Measurements from ENCODE around the gene LCP2. TPM values are rescaled to one million over a fixed set of nuclear protein-coding genes. Genes with fewer than 3 reads are reported as not detected.

The LCP2 gene
- total RNA-seq, 1 donor from 2014 or later: not detected

DNA sequence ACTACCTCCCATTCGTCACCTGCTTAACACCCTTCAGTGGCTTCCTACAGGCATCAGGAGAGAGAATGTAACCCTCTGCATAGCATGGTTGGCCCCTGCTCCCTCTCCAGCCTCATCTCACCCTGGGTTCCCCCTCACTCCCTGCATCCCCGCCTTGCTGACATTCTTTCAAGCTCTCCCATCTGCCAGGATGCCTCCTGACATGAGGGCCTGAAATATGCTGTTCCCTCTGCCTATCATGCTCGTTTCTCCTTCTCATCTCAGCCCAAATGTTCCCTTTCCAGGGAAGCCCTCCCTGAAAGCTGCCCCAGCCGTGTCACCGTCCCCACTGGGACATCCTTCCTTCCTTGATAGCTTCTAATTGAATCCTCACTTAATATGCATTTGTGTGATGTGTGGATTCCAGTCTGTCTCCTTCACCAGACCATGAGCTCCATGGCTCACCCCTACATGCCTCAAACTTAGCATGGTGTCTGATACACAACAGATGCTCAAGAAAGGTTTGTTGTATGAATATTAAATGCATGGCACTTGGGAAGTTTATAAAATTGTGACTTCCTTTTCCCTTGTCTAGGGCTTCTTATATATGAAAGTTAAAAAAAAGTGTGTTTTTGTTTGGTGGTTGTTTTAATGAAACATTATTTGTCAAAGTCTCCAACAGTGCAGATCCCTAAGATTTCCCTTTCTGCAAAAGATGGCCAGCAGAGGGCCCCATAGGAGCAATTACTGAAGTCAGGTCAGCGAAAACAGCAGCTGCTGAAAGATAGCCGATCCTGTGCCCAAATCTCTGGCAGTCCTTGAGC lies 72.0 kb downstream of the LCP2 start:
- H3K9ac ChIP-seq: no peak overlapping the region
- H3K4me1 ChIP-seq: peaks cover 69% of the 10 kb centered on the region
- H3K27me3 Mint-ChIP-seq (ENCODE audit: insufficient read depth, low read depth): peaks cover 3% of the 10 kb centered on the region
- peak overlapping the region; percentile 88 for H2AFZ ChIP-seq (replicated peaks)
- H3K27me3 ChIP-seq: peaks cover 1% of the 10 kb centered on the region
- no peak overlapping the region for H3K4me3 Mint-ChIP-seq
- H3K9me3 ChIP-seq (ENCODE audit: low read depth): no peaks in the 10 kb centered on the region
- TF ChIP-seq EZH2 (IDR thresholded peaks at IDR 0.05): no peak
- no peak for TF ChIP-seq EZH2phosphoT487 (IDR thresholded peaks at IDR 0.05)
- TF ChIP-seq, protein P1, sequence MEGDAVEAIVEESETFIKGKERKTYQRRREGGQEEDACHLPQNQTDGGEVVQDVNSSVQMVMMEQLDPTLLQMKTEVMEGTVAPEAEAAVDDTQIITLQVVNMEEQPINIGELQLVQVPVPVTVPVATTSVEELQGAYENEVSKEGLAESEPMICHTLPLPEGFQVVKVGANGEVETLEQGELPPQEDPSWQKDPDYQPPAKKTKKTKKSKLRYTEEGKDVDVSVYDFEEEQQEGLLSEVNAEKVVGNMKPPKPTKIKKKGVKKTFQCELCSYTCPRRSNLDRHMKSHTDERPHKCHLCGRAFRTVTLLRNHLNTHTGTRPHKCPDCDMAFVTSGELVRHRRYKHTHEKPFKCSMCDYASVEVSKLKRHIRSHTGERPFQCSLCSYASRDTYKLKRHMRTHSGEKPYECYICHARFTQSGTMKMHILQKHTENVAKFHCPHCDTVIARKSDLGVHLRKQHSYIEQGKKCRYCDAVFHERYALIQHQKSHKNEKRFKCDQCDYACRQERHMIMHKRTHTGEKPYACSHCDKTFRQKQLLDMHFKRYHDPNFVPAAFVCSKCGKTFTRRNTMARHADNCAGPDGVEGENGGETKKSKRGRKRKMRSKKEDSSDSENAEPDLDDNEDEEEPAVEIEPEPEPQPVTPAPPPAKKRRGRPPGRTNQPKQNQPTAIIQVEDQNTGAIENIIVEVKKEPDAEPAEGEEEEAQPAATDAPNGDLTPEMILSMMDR (IDR thresholded peaks at IDR 0.05): peak; percentile 88
- H3K79me2 ChIP-seq (ENCODE audit: low read depth): no peaks in the 10 kb centered on the region
- DNase-seq (ENCODE audit: low spot score): peak; percentile 88
- H3K4me2 ChIP-seq: no peak overlapping the region
- peaks cover 34% of the 10 kb centered on the region for H3F3A ChIP-seq (ENCODE audit: low read depth)
- no peak overlapping the region for H3K4me3 ChIP-seq
- H3K36me3 Mint-ChIP-seq: no peaks in the 10 kb centered on the region
- no peak overlapping the region for H3K27ac ChIP-seq
- peaks cover 51% of the 10 kb centered on the region for H3K4me1 Mint-ChIP-seq
- H3K9me3 Mint-ChIP-seq: no peaks in the 10 kb centered on the region
- H3K27ac Mint-ChIP-seq: peak overlapping the region; percentile 61
- no peaks in the 10 kb centered on the region for H4K20me1 ChIP-seq (ENCODE audit: low read depth)
- no peaks in the 10 kb centered on the region for H3K36me3 ChIP-seq

DNA sequence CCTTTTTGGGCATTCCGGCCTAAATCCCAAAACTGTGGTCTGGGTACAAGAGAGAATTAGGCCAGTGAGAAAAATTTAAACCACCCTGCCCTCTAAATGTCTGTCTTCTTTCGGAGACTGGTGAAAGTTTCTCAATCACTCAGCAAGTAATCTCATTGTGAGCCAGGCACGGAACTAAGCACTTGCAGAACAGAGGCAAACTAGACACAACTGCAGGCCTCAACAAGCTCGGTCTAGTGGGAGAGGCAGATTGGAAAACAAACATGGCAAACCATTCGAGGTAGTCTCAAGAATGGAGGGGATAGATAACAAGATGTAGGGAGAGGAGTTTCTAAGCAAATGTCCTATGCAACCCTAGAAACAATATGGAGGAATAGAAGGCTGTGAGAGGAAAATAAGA lies 73.7 kb downstream of the LCP2 start:
- H3K27ac ChIP-seq: no peak overlapping the region
- Mint-ChIP-seq H3K27me3 (ENCODE audit: insufficient read depth, low read depth) (peaks cover 7% of the 10 kb centered on the region), H3K27ac (no peak overlapping the region), H3K4me1 (peaks cover 55% of the 10 kb centered on the region), H3K4me3 (no peak overlapping the region), H3K9me3 (no peaks in the 10 kb centered on the region), H3K36me3 (no peaks in the 10 kb centered on the region)
- no peak overlapping the region for H3K4me2 ChIP-seq
- H3F3A ChIP-seq (ENCODE audit: low read depth): peaks cover 37% of the 10 kb centered on the region
- no peaks in the 10 kb centered on the region for H3K9me3 ChIP-seq (ENCODE audit: low read depth)
- H4K20me1 ChIP-seq (ENCODE audit: low read depth): no peaks in the 10 kb centered on the region
- no peak for DNase-seq (ENCODE audit: low spot score)
- peak overlapping the region; percentile 2 for H2AFZ ChIP-seq (replicated peaks)
- no peaks in the 10 kb centered on the region for H3K36me3 ChIP-seq
- H3K79me2 ChIP-seq (ENCODE audit: low read depth): no peaks in the 10 kb centered on the region
- no peak overlapping the region for H3K4me3 ChIP-seq
- H3K9ac ChIP-seq: no peak overlapping the region
- TF ChIP-seq EZH2 (IDR thresholded peaks at IDR 0.05) (no peak), EZH2phosphoT487 (IDR thresholded peaks at IDR 0.05) (no peak)
- TF ChIP-seq, protein P1 (IDR thresholded peaks at IDR 0.05): no peak
- H3K27me3 ChIP-seq: peaks cover 16% of the 10 kb centered on the region
- peaks cover 75% of the 10 kb centered on the region for H3K4me1 ChIP-seq

DNA sequence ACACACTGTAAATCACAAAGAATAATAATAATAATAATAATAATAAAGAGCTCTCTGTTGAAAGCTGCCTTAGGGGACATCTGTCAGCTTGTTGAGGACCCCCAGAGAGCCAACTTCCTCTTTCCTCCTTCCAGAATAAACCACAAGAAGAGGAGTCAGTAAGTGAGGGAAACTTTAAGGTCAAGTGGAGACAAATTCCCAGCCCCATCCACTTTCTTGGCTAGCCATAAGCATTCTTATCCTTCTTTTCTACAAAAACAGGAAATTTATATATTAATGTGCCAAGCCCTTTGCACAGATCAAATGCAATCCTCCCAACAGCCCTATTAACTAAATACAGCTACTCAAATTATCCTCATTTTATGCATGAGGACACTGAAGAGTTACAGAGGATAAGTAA lies 74.2 kb downstream of the LCP2 start:
- no peaks in the 10 kb centered on the region for H3K36me3 ChIP-seq
- Mint-ChIP-seq H3K4me3 (no peak overlapping the region), H3K27me3 (ENCODE audit: insufficient read depth, low read depth) (peaks cover 5% of the 10 kb centered on the region), H3K4me1 (peaks cover 50% of the 10 kb centered on the region), H3K36me3 (no peaks in the 10 kb centered on the region), H3K9me3 (no peaks in the 10 kb centered on the region), H3K27ac (no peak overlapping the region)
- H3K27ac ChIP-seq: no peak overlapping the region
- no peaks in the 10 kb centered on the region for H4K20me1 ChIP-seq (ENCODE audit: low read depth)
- DNase-seq (ENCODE audit: low spot score): no peak
- peaks cover 22% of the 10 kb centered on the region for H3K27me3 ChIP-seq
- H3F3A ChIP-seq (ENCODE audit: low read depth): peaks cover 37% of the 10 kb centered on the region
- H2AFZ ChIP-seq (replicated peaks): no peak overlapping the region
- H3K4me3 ChIP-seq: no peak overlapping the region
- no peaks in the 10 kb centered on the region for H3K9me3 ChIP-seq (ENCODE audit: low read depth)
- H3K9ac ChIP-seq: no peak overlapping the region
- no peaks in the 10 kb centered on the region for H3K79me2 ChIP-seq (ENCODE audit: low read depth)
- TF ChIP-seq EZH2 (IDR thresholded peaks at IDR 0.05) (no peak), EZH2phosphoT487 (IDR thresholded peaks at IDR 0.05) (no peak)
- TF ChIP-seq, protein P1 (IDR thresholded peaks at IDR 0.05): no peak
- H3K4me2 ChIP-seq: no peak overlapping the region
- peaks cover 75% of the 10 kb centered on the region for H3K4me1 ChIP-seq
